ENCODE measurements around the gene ABHD8.

Gene ABHD8

DNA sequence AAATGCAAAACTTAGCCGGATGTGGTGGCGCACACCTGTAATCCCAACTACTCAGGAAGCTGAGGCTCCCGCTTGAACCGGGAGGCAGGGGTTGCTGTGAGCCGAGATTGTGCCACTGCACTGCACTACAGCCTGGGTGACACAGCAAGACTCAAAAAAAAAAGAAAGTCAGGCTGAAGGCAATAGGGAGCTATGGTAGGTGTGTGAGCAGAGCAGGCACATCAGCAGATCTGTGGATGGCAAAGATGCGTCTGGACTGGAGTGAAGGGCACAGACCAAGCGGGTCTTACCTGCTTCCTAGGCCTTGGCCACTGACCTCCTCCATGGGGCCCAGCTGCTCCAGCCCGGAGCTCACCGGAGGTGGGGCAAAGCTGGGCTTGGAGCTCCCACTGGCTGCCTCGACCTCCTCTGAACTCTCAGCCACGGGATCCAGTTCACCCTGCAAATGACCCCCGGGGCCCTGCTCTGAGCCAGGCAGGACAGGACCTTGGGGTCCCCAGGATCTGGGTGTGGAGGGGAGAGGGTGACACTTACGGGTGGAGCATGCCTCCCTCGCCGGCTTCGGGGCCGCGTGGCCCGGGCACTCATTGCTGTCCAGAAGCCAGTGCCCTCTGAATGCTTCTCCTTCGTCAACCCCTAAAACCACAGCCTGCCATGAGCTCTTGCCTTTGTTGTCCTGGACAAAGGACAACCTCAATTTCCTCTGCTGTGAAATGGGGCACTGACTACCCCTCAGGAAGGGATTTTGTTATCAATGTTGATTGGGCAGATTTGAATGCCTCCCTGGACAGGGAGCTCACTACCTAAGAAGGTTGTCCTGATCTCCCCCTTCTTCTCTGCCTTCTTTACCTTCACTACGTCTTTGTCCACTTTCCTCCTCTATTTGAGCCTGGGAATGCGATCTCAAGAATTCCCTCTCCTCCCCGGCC is 39.2 kb downstream of the ABHD8 start:
- DNase-seq (ENCODE audit: extremely low spot score): no peak
- POLR2A ChIA-PET: no interaction called here
- CTCF ChIA-PET: interaction anchor here (0.7 to 5.5 kb wide), 9 partner anchors 8 to 213 kb away, joined by 3 to 46 read pairs (median 3); partner anchors contain the start of gene ANKLE1
- no peak for TF ChIP-seq CTCF (IDR thresholded peaks at IDR 0.05; ENCODE audit: control extremely low read depth, extremely low read depth, low read depth, missing control alignments)

DNA sequence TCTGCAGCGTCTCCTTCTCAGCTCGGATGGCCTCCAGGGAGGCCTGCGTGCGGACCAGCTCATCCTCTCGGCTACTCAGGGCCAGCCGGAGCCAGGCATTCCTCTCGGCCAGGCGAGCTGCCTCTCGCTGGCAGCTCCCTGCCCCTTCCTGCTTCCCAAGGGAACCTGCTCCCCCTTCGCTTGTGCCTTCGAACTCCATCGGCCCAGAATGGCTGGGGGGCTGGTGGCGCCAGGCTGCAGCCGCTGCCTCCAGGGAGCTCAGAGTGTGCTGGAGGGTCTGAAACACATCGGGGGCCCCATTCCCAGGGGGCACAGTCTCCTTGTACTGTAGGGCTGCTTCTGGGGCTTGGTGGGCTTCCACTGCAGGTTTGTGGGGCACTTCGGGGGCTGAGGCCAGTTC is 40.7 kb downstream of the ABHD8 start:
- POLR2A ChIA-PET: interaction anchor here (0.7 kb wide), 1 partner anchor 20 kb away, joined by 4 read pairs; no protein-coding TSS in a partner anchor
- no peak for TF ChIP-seq CTCF (IDR thresholded peaks at IDR 0.05; ENCODE audit: control extremely low read depth, extremely low read depth, low read depth, missing control alignments)
- CTCF ChIA-PET: interaction anchor here (0.6 to 5.2 kb wide), 6 partner anchors 12 to 502 kb away, joined by 3 to 55 read pairs (median 4); partner anchors contain the start of gene ANKLE1
- no peak for DNase-seq (ENCODE audit: extremely low spot score)

GRCh38 chr19:17260842-17261325 is 42.3 kb downstream of the ABHD8 start:
- peak; percentile 94 for DNase-seq (ENCODE audit: extremely low spot score)
- POLR2A ChIA-PET: interaction anchor here (0.7 to 1.1 kb wide), 2 partner anchors 13 to 1018 kb away, joined by 3 to 6 read pairs; no protein-coding TSS in a partner anchor
- CTCF ChIA-PET: interaction anchor here (0.6 to 5.2 kb wide), 26 partner anchors 10 to 205 kb away, joined by 3 to 55 read pairs (median 4); partner anchors contain the start of genes ANKLE1, CCDC194, MRPL34 and USE1
- peak; percentile 92 for TF ChIP-seq CTCF (IDR thresholded peaks at IDR 0.05; ENCODE audit: control extremely low read depth, extremely low read depth, low read depth, missing control alignments)

GRCh38 chr19:17259934-17260333 is 43.3 kb downstream of the ABHD8 start:
- ChIA-PET CTCF (interaction anchor here (0.6 to 5.2 kb wide), 27 partner anchors 9 to 206 kb away, joined by 3 to 55 read pairs (median 5); partner anchors contain the start of genes ANKLE1, CCDC194, MRPL34 and USE1), POLR2A (interaction anchor here (1.1 kb wide), 1 partner anchor 1019 kb away, joined by 3 read pairs; no protein-coding TSS in a partner anchor)
- DNase-seq (ENCODE audit: extremely low spot score): no peak
- TF ChIP-seq CTCF (IDR thresholded peaks at IDR 0.05; ENCODE audit: control extremely low read depth, extremely low read depth, low read depth, missing control alignments): no peak

GRCh38 chr19:17259118-17259780 is 44.0 kb downstream of the ABHD8 start:
- POLR2A ChIA-PET: no interaction called here
- DNase-seq (ENCODE audit: extremely low spot score): no peak
- no peak for TF ChIP-seq CTCF (IDR thresholded peaks at IDR 0.05; ENCODE audit: control extremely low read depth, extremely low read depth, low read depth, missing control alignments)
- CTCF ChIA-PET: interaction anchor here (1.0 to 5.2 kb wide), 14 partner anchors 8 to 207 kb away, joined by 3 to 55 read pairs (median 9); partner anchors contain the start of genes ANKLE1, BABAM1, MRPL34 and USE1

- ChIA-PET CTCF (interaction anchor here (0.7 to 2.5 kb wide), 6 partner anchors 9 to 189 kb away, joined by 3 to 13 read pairs (median 4); partner anchors contain the start of gene USHBP1), POLR2A (no interaction called here)
- TF ChIP-seq CTCF (IDR thresholded peaks at IDR 0.05; ENCODE audit: control extremely low read depth, extremely low read depth, low read depth, missing control alignments): no peak
- no peak for DNase-seq (ENCODE audit: extremely low spot score)
These were observed 47.1 kb downstream of the ABHD8 start for GRCh38 chr19:17256130-17256529.
